ENCODE measurements around the gene STPG1.

GRCh38 chr1:24417681-24418080, 4.1 kb upstream of the STPG1 start:
- TF ChIP-seq GATA2 (IDR thresholded peaks at IDR 0.05; ENCODE audit: low read depth, low read length): no peak
- TF ChIP-seq GATA3 (IDR thresholded peaks at IDR 0.05; ENCODE audit: low read depth, low read length): no peak
